NCI-H128 (cell line): Measurements from ENCODE around the gene ATG14.
"Not testable (repeated sequence)": the region's sequence is repeated elsewhere in the genome, so short reads cannot be mapped to it uniquely, and the experiment has no call there.

Experiments
- DNase-seq: peaks from one replicate; lab custom pipeline; 2025; ENCODE audit not compliant: unreplicated experiment; lab: John Stamatoyannopoulos, UW

Gene ATG14, protein sequence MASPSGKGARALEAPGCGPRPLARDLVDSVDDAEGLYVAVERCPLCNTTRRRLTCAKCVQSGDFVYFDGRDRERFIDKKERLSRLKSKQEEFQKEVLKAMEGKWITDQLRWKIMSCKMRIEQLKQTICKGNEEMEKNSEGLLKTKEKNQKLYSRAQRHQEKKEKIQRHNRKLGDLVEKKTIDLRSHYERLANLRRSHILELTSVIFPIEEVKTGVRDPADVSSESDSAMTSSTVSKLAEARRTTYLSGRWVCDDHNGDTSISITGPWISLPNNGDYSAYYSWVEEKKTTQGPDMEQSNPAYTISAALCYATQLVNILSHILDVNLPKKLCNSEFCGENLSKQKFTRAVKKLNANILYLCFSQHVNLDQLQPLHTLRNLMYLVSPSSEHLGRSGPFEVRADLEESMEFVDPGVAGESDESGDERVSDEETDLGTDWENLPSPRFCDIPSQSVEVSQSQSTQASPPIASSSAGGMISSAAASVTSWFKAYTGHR

DNA sequence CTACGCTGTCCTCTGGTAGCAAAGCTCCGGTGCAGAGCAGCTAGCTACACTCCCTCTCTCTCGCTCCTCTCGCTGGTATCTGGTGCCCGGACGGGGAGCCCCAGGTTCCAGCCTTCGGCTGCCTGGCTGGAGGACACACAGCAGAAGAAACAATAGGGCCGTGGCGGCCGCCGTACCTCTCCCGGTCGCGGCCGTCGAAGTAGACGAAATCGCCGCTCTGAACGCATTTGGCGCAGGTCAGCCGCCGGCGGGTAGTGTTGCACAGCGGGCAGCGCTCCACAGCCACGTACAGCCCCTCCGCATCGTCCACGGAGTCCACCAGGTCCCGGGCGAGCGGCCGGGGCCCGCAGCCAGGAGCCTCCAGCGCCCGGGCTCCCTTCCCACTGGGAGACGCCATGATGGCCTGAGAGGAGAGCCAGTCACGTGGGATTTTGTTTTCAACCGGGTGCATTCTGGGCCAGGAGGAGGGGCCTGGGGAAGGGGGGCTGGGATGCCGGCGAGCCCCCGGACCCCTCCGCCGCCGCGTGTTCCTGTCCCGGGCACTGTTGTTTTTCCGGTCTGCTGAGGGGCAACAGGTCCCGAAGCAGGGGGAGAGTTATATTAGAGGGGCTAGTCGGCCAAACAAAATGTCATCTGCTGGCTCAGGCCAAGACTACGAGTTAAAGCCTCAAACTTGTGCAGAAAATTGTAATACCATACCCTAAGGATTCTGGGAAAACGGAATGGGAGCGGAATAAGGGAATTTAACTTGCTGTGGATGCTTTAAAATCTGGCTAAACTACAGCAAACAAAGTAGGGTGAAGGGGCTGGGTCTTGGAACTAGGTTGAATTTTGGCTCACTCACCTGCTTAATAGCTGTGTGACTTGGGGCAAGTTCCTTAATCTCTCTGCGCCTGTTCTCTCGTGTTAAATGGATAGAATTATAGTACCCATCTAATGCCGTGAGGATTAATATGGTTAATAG, at the start of gene ATG14:
Gene ATG14 (minus strand): TSS at position 405 of the 964 bp plus-strand sequence. CDS start 8 bp downstream, at position 397.
- peak; percentile 42 for DNase-seq

DNA sequence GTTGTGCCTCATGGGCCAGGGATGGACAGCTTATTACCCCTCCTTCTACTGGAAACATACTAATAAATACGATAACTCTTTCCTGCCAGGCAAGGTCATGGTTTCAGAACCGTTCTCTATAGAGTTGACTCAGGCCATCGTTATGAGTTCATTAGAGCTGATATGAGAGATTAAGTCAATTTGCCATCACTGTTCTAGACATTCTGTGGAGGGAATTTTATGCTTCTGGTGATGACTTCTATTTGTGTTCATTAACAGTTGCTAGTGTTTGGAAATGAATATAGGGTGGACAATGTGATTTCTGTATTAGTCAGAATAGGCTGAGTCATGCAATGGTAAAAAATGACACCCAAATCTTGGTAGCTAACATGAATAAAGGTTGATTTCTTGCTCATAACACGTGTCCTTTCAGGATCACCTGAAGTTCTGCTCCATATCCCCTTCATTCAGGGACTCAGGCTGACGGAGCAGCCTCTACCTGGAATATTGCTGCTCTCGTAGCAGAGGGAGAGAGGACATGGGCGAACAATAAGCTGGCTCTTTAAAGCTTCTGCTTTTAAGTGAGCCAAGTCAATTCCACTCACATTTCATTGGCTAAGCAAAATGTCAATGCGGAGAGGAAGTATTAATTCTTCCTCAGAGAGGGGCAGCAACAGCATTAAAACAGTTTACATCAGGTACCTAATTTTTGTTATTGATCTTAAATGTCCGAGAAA, 47.3 kb upstream of the ATG14 start:
- no peak for DNase-seq

DNA sequence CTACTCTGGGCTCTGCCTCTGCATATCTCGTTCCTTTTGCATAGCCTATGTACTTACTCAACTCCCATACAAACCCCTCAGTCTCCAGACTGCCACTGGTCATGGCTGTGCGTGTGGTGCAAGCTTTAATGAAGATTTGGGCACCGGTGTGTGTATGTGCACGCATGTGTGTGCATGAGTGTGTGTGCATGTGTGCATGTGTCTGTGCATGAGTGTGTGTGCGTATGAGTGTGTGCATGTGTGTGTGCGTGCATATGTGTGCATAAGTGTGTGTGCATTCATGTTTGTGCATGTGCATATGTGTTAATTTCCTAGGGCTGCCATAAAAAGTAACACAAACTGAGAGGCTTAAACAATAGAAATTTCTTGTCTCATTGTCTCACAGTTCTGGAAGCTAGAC, 45.9 kb upstream of the ATG14 start:
- DNase-seq: no peak

DNA sequence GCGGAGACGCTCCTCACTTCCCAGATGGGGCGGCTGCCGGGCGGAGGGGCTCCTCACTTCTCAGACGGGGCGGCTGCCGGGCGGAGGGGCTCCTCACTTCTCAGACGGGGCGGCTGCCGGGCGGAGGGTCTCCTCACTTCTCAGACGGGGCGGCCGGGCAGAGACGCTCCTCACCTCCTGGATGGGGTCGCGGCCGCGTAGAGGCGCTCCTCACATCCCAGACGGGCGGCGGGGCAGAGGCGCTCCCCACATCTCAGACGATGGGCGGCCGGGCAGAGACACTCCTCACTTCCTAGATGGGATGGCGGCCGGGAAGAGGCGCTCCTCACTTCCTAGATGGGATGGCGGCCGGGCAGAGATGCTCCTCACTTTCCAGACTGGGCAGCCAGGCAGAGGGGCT, 44.8 kb upstream of the ATG14 start:
- not testable (repeated sequence) for DNase-seq

DNA sequence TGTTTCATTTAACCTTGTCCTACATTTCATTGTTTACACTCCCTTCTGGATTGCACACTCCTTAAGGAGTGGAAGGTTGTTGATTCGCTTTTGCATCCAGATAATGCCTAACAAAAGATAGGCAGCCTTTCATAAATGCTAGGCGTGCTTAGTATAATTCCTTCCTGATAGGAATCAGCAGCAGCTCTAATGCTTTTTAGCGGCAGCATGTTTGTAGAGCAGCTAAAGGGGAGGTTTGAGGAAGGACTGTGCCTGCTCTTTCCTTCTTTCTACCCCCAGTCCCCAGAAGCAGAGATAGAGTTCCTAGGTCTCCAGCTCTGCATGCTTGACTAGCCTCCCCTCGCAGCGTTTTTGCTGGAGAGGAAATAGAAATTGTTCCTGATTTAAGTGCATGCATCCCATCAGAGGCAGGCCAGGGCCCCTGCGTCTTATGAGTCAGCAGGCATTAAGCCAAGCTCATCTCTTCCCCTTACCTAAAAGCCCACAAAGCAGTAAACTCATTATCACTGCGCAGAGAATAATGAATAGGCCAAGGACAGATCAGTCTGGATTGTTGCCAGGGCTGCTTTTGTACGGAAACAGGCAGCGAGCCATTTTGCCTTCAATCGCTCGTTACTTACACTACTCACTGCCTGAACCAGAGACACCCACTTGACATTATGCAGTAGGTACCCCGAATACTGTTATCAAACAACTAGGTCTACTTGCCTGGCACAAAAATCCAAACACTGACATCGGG, 42.8 kb upstream of the ATG14 start:
- peak; percentile 84 for DNase-seq

DNA sequence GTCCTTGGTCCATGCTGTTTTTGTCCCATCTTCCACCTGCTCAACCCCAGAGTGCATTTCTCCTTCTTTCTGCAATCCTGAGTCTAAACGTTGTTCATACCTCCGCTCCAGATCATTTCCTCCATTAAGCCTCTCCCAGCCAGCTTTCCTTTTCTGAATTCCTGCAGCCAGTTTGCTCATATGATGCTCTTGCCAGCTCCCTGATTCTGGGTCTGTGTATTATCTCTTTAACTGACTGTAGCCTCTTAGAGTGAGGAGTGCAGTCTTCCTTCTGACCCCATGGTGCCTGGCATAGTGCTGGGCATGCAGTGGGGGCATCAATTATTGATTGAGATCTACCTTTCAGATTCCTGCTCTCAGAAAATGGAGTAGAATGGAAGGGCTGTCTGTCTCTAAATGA, 40.3 kb upstream of the ATG14 start:
- no peak for DNase-seq

DNA sequence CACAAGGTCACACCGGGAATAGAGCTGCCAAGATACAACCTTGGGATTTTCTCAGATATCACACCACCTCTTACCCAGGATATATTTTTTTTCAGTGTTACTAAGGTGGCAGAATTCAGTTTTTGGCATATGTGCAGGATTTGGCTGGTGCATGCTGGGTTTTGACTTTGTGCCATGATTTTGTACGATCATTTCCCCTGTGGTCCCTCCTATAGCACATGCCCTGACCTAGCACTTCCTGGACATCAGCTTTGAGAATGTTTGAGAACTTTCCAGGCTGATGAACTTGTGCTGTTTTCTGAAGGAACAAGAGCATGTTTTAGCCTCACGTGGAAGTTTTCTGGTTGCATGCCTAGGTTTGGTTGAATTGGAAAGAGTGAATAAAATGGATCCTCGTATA, 39.8 kb upstream of the ATG14 start:
- DNase-seq: no peak

DNA sequence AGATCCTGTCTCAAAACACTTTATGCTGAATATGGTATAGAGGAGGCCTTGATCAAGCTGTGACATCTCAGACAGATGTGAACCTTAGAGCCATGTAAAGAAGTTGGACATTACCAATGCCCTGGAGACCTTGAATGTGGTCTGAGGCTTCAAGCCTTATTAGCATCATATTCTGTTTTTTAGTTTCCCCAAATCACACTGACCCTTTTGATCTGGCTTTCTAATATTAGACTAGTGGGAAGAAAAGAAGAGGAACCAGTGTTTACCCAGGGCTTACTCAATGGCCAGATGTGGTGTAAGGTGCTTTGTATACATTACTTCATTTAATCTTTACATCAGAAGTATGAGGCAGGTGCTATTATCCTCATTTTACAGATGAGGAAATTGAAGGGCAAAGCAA, 39.4 kb upstream of the ATG14 start:
- no peak for DNase-seq

DNA sequence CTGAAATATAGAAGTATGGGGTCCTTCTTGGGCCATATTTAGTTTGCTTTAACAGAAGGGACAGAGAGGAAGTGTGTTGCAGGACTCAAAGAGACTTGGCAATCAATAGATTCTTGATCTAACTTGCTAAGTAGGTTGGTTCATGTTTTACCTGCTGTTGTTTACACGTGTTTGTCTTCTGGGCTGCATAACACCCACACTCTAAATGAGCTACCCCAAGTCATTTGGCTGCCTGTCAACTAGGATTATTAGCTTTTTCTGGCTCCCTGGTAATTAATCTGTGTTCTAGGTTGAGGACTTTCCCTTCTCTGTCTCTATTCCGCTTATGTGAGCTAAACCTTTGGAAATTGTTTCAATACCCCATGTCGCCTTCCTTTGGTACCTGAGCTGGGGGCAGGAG, 38.9 kb upstream of the ATG14 start:
- DNase-seq: no peak

DNA sequence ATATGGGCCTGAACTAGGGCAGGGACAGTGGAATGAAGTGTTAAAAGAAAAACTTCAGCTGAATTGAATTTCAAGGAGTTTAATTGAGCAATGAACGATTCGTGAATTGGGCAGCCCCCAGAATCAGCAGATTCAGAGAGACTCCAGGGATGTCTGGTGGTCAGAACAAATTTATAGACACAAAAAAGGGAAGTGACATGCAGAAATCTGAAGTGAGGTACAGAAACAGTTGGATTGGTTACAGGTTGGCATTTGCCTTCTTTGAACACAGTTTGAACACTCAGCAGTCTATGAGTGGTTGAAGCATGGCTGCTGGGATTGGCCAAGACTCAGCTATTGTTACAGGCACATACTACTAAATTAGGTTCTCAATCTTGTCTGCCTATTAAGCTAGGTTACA, 38.5 kb upstream of the ATG14 start:
- DNase-seq: no peak

DNA sequence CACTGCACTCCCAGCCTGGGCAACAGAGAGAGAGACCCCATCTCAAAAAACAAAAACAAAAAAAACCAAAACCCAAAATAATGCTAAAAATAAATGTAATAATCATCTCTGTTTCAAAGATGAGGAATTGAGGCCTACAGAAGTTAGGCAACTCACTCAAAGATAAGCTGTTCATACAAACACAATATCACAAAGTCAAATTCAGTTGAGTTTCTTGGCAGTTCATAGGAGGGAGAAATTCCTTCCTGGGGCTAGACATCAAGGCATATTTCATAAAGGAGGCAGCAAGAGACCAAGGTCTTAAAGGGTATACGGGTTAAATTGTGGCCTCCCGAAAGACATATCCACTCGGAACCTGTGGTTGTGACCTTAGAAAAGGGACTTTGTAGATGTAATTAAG, 37.5 kb upstream of the ATG14 start:
- DNase-seq: no peak

DNA sequence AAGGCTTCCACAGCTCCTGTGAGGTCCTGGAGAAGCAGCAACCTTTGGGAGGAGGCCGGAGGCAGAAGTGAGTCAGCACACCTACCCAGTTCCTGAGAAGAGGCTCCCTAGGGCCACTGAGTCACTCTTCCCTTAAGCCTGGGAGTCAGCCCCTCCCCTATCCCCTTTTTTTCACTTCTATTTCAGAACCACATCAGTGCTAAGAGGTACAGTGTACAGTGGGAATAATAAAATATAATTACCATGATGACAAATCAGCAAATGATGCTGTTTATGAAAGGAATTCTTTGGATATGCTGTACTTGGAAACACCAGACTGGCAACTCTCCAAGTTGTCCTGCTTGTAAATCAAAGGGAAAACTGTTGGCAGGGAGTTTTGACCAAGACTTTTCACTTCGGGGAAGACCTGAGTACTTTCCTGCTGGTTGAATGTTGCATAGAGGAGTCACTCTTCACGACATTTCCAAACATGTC, 36.5 kb upstream of the ATG14 start:
- DNase-seq: no peak

DNA sequence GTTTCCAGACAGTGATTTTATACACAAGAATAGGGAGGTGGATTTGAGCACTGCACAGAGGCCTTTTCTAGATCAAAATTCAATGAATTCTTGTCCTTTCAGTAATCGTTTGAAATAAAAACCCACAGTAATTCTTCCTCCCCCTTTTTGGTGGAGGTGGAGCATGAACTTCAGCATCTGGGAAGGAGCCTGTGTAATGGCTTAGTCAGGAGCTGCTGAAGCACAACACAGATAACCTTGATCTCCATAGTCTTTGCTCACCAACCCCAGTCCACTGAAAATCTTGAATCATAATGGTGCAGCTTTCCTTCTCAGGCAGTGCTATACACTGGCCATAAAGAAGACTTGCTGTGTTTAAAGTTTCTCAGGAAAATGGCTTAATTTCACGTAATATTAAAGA, 35.2 kb upstream of the ATG14 start:
- no peak for DNase-seq

DNA sequence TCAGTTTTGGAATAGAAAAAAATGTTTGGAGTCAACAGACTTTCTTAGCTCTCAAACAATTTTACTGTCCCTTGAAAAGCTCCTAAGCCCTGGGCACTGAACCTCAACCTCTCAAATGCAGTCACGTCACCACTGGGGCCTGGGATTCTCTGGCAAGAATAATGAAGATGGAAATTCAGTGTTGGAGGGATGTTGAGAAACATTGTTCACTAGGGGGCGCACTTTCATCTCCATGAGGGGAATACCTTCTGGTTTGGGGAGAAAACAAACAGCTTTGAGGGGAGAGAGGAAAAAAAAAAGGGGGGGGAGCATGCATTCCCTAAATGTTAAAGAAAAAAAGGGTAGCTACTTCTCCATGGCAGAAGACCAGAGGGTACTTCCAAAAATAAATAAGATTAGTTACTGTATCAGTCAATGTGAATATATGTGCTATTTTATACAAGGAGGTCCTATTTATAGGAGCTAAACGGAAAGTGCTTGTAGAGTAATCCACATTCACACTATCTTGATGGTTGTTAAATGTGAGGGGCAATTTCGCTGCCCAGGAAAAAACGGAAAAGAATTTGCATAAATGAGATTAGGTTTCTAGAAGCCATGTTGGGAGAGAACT, 34.6 kb upstream of the ATG14 start:
- DNase-seq: peak; percentile 12

DNA sequence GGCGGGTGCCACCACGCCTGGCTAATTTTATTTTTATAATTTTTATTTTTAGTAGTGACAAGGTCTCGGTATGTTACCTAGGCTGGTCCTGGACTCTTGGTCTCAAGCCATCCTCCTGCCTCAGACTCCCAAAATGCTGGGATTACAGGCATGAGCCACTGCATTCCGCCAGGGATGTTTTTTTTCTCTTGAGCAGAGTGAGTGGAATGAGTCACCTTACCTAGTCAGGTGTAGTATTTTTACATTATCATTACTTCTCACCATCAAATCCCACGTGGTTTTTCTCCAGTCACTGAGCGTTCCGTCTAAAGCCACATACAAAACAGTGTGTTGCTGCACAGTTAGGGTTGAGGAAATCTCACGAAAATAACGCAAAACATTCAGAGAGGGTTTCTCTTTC, 29.7 kb upstream of the ATG14 start:
- DNase-seq: no peak

DNA sequence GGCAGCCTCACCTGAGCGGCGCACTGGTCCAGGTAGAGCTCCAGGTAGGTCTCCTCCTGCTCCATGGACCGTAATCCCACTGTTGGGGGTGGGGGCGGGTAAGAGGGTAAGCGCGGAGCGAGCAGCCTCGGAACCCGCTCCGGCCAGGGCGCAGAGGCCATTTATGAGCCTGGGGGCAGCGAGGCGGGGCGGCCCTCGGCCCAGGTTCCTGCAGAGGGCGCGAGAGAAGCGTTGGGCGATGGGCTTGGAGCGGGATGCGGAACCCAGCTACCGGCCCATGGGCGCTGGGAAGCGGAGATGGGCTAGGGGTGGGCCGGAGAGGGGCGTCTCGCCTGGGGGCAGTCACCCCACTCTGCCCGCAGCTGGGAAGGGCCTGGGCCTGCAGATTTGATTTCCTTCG, 28.8 kb upstream of the ATG14 start, which contains the start of gene TBPL2:
Gene TBPL2 (minus strand): TSS at position 232 of the 400 bp plus-strand sequence. CDS start 167 bp downstream, at position 65.
- DNase-seq: no peak

DNA sequence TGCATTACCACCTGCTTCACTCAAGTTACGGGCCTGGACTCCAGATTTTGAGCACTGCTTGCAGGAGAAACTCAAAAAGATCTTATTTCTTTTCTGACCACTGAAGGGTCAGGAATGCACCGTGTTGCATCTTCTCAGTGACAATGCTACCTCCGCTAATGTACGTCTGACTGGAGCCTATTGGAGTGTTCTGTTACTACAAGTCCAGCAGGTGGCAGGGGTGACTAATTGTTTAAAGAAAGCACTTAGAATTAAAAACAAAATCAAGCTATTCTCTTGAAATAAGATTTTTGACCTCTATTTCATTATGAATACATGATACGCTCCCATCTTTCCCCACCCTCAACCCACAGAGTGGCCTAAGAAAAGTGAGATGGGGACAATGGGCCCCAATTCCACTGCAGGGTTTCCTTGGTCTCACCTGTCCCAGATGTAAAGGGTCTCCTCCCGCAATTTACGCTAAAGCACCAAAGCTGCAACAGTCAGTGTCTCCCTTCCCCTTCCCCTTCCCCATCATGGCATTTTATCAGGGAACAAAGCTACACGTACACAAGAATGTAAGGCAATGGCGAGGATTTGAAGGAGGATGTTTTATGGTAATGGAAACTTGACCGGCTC, 26.5 kb upstream of the ATG14 start:
- DNase-seq: no peak

DNA sequence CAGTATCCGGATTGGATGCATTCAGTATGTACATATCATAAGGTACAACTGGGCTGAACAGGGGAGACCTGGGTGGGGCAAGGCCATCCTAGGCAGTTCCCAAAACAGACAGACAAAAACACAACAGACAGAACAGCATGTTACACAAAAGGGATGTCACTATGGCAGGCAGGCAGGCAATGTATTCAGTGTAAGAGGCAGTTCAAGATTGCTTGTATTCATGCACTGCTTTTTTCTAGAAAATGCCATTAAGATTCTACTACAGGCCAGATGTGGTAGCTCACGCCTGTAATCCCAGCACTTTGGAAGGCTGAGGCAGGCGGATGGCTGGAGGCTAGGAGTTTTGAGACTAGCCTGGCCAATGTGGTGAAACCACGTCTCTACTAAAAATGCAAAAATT, 25.3 kb upstream of the ATG14 start:
- no peak for DNase-seq

DNA sequence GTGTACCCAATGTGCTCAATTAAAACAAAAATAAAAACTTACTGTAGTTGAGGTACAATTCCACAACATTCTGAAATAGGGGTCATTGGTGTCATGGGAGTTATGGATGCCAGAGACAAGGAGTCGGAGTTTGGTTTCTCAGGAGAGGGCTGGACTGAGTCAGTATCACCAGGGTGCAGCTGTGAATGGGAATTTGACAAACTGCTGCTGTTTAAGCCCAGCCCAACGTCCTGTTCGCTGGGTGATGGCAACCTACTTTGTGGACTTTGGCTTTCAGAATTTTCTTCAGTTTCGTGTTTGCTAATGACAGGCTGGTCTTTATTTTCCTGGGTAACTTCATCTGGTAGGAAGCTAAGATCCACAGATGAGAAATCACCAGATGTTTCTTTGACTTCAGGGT, 24.9 kb upstream of the ATG14 start:
- DNase-seq: no peak
